Measurements from ENCODE around the gene DST.
"Not testable (repeated sequence)": the region's sequence is repeated elsewhere in the genome, so short reads cannot be mapped to it uniquely, and the experiment has no call there.

The DST gene

DNA sequence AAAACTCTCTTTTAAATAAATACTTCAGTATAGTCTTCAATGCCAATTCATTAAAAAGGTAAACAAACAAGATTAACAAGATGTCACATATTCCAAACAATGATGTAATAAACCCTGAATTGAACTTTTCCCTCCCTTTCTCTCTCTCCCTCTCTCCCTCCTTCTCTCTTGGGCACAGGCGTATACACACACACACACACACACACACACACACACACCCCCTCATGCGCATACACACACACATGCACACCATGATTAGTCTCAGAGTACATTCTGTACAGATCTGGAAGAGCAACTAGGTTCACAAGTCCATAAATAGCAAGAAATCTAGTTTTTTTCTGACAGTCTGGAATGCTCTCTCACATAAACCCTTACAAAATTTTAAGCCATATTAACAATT lies 128.3 kb downstream of the DST start:
- no peak for DNase-seq

DNA sequence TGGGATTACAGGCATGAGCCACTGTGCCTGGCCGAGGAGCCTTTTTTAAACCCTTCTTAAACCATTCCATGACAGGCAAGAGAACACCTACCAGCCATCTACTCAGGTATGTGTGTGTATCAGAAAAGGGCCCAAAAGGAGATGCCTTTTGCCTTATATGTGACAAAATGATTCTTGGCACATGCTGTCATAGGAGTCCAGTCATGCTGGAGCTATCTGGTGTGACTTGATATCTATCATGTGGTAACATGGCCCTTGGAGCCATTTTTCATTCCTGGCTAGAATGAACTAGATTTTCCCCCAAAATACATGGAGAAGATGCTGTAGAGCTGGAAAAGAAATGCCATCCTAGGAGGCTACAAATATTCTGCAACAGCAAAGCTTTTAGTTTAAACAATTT lies 129.1 kb downstream of the DST start:
- DNase-seq = no peak

DNA sequence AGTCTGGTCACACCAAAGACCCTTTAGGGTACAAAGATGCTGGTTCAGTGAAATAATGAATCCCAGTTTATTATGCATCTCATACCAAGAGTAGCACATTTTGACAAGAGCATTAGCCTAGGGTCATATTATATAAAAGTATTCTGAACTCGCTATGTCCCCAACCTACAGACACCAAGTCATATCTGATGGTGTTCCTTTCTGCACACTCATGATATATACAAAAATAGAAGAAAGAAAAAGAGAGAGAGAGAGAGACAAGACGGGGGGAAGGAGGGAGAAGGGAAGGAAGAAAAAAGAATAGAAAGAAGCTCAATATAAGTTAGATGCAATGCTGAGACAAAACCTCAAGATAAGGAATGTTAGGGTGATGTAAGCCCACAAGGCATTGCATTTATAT lies 131.1 kb downstream of the DST start:
- DNase-seq = no peak

DNA sequence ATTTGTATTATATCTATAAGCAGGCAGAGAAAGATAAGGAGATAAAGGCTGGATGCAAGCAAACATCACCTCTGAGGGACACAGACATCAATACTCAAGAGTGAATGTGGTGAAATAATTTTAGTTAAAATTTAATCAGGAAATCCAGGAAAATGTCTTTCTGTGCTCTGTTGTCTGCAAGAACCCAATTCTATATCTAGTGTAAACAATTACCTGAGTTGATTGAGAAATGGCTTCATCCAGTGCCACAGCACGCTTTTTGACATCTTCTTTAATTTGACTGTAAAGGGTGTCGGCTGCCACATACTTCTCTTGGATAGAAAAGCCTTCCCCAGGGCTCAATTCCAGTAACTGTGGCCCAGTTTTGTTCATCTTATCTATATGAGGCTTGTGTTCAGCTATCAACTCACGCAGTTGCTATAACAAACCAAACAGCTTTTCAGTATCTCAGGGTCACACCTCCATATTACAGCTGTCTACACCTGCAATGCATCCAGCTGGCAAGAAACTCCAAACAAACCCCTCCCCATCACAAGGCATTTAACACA lies 131.6 kb downstream of the DST start:
- no peak for DNase-seq

DNA sequence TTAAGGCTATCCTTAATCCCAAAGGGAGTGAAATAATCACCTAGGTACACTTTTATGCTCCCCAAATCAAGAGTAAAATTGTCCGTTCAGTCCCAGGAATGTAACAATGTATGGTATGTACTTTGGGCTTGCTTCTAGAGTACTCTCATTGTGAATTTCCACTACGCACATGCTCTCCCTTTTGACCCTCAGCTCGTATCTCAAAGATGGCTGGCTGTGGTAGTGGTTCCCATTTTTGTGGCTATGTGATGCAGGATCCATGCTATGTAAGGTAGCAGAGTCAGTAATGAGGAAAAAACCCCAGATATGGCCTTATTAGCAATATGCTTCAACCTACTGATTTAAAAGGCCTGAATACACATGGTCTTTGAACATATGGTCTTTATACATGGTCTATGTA lies 133.7 kb downstream of the DST start:
- DNase-seq = no peak

DNA sequence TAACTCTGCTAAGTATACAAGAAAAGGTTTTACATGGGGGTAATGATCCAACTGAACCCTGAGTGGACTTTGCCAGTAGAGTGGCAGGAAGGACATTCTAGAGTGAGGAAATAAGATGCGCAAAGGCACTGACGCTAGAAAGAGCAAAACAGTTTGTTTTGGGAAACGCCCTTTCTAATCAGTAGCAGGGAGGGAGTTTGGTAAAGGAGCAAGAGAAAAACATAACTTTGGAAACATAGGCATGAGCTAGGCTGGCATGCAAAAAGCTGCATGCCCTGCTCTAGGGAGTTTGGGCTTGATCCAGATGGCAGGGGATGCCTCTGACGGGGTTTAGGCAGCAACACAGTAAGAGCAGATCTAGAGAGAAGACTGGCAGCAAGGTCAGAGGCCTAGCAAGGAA lies 135.2 kb downstream of the DST start:
- no peak for DNase-seq

DNA sequence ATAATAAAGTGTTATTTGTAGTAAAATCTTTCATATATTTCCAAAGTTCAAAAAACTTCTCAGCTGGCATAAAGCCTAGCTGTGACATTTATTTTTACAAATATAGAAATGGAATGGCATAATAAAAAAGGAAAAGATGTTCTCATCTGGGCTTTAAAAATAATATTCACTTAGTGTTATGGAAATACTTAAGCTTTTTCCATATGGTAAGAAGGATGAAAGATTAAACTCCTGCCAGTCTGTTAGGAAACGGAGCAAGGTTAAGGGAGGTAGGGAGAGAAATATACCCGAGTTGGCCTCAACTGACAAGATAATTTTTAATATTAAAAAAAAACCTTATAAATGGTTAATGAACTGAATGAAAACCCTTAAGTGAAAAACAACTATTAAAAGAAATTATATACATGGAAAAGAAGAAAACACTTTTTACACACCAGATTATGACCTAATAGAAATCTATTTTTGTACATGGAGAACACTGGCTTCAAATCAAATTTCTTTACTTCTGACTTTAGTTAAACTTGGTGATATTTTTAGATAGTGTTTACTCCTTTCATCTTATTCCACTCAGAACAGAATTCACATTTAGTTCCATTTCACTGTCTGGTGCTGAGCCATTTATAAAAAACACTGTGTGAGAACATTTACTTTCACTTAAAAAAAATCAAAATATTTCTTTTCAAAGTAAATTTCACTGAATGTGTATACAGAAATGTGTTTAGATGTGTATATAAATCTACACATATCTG lies 137.0 kb downstream of the DST start:
- no peak for DNase-seq

DNA sequence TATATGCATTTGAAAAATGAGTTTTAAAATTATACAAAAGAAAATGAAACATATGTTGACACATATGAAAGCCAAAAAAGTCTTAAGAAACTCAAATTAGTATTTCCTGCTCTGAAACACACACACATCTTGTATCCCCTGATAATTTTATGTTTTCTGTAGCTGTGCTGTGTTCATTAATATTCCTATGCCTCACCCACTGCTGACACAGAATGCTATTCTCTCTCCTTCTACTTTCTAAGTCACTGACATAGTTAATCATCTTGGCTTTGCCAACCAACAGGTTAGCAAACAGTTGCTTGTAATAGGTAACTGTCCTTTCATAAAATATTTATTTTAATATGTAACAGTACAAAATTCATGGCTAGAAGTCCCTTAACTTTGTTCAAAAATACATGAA lies 140.7 kb downstream of the DST start:
- no peak for DNase-seq

DNA sequence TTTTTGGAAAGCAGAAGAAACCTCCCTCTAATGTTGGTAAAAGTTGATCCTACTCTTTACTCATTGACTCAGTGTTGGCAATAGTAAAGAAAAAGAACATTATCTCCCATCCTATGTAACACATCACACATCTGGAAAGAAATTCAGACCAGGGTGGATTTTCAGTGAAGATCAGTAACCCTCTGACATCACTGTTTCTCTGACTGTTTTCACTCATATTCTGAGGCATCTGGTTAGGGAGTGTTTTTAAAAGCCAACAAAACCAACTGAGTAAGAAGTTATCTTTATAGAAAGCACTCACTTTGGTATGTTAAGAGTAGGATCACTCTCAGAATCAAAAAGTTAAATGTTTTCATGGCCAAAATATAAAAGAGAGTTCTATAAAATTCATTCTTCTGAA lies 143.6 kb downstream of the DST start:
- DNase-seq = no peak

DNA sequence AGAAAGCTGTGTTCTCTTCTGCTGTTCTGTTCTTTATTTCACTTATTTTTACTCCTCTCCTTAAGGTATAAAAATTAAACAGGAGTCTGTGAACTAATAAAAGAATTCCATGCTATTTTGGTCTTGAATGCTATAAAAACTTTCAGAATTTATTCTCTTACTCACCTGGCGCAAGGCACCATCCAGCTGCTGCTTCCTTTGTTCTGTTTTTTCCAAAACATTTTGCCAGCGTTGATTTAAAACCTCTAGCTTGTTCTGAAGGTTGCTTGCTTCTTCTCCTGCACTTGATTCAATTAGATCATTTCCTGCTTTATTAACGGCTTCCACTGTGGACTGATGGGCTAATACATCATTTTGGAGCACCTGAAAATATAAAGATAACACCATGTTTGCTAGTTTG lies 145.0 kb downstream of the DST start:
- no peak for DNase-seq

DNA sequence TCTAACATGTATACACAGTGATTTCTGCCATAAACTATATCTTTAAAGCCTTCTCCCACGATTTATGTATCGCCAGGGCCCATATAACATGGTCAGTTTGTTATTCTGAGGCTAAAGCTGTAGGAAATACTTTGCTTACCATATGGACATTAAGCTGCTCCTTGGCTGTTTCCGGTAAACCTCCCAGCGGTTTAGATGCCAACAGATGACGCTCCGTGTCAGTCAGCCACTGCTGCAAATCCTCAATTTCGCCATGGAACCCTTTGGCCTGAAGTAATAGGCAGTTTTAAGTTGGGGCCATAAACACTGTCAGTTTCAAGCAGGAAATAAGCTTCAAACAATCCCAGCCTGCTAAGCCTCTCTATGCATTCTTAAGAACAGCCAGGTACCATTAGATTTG lies 145.4 kb downstream of the DST start:
- DNase-seq = no peak

DNA sequence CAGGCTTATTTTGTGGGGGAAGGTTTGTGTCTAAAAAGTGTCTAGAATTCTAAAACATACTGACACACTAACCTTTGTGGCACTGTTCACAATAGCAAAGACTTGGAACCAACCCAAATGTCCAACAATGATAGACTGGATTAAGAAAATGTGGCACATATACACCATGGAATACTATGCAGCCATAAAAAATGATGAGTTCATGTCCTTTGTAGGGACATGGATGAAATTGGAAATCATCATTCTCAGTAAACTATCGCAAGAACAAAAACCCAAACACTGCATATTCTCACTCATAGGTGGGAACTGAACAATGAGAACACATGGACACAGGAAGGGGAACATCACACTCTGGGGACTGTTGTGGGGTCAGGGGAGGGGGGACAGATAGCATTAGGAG lies 146.0 kb downstream of the DST start:
- not testable (repeated sequence) for DNase-seq

DNA sequence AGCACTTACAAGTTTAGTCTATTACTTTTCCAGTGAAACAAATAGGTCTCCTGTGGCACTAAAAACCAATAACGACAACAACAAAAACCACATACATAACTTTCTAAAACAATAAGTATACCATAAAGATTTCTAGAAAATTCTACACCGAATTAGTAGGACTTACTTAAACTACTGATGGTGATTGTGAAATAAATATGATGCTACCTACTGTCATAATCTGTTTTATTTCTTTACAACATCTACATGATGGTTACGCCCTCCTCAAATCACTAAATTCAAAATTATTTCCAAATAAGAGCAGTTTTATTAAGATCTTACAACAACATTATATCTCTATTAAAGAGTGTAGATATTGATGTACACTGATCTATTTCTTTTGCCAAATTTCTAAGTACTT lies 147.0 kb downstream of the DST start:
- DNase-seq = no peak

DNA sequence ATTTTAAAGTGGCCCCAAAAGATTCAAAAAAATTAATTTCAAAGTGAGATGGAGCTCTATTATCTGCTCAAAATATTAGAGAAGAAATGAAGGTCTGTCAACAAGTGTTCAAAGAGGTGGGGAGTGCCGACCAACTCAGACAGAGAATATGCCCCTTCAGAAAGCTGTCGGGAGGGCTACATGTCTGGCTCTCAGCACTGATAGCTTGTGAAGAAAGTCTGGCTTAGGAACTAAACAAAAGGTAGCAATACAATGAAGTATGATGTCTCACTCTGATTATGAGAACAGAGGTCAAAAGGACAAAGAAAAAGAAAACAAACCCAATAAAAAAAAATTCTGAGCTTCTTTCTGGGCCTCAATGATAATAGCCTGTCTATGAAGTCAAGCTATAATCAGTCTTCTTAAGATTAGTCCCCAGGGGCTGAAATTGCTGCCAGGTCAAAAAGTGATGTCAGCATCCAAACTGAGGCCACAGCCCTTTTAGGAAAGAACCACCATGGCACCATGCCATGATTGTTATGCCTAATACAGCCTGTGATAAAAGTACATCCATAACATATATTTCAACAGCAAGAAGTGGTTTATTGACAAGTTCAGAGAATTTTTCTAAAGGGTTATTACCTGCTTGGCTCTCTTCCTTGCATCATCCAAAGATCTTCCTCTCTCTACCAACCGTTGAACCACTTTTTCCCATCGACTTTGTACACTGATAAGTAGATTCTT lies 150.9 kb downstream of the DST start:
- DNase-seq = no peak

DNA sequence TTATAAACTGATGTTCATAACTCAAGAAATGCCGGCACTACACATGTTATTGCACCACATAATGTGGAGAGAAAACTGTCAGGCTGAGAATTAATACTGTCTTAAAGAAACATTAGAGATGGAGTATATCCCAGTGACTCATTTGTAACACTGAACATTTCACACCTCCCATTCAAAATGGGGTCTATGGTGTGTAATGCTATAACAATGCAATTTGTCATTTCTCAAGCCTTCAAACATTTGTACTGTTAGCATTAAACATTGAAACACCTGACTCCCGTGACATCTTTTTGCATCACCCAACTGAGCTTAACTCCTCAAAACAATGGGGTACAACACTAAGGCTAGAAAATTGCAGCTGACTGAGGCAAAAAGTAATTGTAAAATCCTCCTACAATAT lies 151.7 kb downstream of the DST start:
- no peak for DNase-seq

DNA sequence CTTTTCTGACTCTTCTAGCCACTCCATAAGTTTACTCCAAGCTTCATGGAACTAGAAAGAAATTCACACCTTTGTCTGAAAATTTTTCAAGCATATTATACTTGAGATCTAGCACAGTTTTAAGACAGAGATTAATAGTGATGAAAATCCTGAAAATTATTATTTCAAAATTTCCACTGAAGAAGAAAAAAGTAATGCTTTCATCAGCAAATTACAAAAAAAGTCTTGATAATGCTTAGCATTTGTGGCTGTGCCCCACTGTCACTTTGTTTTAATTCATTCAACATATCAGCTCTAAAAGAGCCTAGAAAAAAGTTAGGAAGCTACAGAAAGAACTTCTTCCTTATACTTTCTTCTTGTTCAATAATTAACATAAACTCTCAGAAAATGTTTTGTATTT lies 153.1 kb downstream of the DST start:
- no peak for DNase-seq

DNA sequence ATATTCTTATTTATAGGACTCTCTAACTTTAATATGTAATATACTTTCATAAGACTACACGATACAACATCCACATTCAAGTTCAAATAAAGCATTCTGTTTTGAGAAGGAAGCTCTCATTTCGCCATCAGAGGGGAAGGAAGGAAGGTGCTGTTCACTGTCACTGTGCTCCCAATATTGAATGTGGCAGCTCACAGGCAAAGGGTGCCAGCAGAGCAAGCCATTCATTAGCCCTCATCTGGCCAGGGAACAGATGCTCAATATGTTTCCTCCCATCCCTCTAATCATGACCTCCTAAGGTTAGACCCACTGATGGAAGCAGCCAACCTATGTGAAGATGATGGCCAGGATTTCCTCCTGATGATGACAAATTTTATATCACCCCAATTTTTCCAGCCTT lies 154.4 kb downstream of the DST start:
- DNase-seq = no peak

DNA sequence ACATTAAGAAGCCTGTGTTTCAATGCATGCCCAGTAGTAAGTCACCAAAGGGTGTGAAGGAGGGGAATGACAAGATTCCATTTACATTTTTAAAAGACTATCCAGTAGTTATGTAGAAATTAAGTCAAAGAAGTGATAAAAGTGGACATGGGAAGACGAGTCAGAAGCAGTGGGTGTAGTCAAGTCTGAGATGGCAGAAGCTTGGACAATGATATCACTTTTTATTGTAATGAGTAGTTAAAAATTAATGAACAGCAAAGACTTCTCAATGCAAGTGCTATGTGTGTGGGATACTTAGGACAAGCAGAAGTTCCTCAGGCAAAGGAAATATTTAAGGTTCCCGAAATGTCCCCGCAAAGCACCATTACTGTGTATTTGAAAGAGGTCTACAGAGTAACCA lies 156.0 kb downstream of the DST start:
- no peak for DNase-seq

DNA sequence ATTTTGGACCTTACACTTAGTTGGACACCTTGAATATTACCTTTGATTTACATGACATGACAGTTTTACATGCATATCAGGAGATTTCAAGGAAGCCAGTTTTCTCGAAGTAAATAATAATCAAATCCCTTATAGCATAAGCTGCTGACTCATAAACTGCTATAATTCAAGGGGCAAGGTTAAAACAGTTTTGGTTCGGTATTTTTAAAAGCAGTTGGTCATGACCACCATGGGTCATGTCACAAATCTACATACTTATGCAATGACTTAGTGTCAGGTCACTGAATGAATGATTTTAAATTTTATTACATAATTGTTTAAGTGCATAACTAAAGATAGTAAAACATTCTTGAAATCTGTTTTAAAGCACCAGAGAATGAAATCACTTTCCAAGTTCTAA lies 158.0 kb downstream of the DST start:
- DNase-seq = no peak

DNA sequence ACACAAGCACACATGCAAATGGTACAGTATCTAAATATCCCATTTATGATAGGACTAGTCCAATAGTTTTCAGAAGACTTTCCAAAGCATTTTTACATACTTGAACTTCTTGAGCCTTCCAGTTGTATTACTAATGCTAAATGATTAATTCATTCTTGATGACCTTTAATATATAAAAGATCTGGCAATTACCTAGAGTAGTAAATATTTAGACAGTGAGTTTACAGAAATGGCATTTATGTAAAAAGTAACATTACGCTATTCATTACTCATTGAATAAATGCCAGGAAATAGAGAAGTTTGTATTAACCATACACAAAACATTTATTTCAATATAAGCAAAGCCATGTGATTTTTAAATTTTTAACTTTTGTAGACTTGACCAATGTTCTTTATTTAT lies 158.8 kb downstream of the DST start:
- DNase-seq = no peak

DNA sequence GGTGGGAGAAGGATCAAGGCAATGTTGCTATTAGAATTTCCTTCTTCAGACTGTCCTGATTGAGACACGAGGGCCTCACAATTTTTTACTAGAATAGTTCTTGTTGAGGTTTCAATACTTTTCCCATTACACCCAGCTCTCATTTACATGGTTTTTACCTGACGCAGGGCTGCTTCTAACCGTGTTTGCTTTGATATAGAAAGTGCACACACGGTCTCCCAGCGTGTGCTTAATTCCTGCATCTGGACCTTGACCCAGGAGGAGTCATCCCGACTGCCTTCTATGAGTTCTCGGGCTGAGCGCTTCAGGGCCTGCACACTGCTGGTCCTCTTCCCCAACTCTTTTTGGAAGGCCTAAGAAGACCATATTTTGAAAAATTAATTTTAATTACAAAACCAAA lies 160.2 kb downstream of the DST start:
- DNase-seq = no peak

DNA sequence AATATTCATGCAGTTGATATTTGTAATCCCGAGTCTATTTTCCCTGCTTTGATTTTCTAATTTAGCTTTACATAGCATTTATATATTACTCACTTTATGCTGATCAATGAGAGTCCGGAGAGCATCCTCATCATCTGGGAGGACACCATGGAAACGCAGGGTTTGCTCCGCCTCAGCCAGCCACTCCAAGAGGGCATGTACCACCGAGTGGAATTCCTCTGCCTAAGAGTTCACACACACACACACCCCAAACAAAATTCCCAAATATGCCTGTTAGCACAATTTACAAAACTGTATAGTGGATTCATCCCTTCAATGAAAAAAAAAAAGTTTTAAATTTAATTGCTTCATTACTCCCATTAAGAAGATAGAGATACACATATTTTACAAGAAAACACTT lies 160.7 kb downstream of the DST start:
- DNase-seq = no peak

DNA sequence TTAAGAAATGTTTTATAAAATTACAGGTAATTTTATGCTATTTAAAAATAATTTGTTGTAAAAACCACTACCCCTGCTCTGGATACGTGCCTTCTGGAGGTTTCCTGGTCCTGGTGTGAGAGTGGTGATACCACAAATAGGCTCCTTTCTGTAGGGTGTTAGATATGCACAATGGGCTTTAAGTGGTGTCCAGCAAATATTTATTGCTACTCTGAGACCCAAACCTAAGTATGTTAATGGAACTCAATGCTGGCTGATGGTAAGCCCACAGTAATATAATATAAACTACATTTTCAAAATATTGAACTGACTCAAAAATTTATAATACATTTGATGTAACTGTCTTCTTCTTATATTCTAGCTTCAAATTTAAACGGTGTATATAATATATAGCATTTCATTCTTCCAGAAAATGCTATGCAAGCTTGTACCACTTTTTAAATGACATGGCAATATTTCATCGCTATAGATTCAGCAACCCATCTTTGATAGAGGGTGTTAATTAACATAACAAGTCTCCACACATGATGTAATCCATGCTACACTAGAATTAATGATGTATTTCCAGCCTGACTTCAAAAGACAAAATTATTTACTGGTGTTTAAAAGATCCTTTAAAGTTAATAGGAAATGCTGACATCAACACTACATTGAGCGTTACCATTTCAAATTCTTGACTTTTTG lies 161.9 kb downstream of the DST start:
- no peak for DNase-seq

DNA sequence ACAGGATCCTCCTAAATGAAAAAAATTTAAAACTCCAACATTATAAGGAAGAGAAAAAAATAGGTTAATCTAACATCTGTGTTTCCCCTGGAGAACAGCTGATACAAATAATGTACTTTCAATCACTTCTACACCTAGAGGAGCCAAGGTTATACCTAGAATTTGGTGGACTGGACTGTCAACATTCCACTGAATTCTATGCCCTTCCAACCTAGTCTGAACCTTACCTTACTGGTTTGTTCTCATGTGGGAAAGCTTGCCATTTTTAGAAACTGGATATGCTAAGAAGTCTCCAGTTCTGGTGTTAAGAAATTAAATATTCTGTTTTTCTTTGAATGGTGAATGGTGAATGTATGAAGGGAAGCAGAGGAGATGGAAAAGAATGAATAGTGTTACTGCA lies 162.4 kb downstream of the DST start:
- no peak for DNase-seq

All from activated CD4-positive, alpha-beta T cell treated with anti-CD3 and anti-CD28 coated beads, Interleukin-2, amount 50 U/mL, for 1 hour (primary cell).